ENCODE results near the gene TOM1. TPM values are rescaled to one million over a fixed set of nuclear protein-coding genes. Genes with fewer than 3 reads are reported as not detected.
A peak's percentile ranks its signal among the peaks of the same experiment; 100 is the strongest.

TOM1 gene
- total RNA-seq, 1 experiment from 2014 or later = 22.3 TPM

- H2BK15ac ChIP-seq (ENCODE audit: low read depth, low read length) = no peak overlapping the region
These were observed 7.7 kb downstream of the TOM1 start for GRCh38 chr22:35307372-35307771.

More at GRCh38 chr22:35307372-35307771, 7.7 kb downstream of the TOM1 start:
- Histone ChIP-seq H4K20me1 (ENCODE audit: control insufficient read depth, insufficient read depth, insufficient read length) (peaks cover 3% of the 10 kb centered on the region), H3K4ac (ENCODE audit: low read depth, low read length) (no peak overlapping the region), H4K91ac (ENCODE audit: insufficient read length, low read depth, low read length) (no peak overlapping the region), H2AFZ (ENCODE audit: low read length) (no peak overlapping the region), H3K14ac (ENCODE audit: insufficient read depth, low read length) (no peak overlapping the region), H2BK120ac (ENCODE audit: low read depth, low read length, poor library complexity, severe bottlenecking) (no peak overlapping the region), H3K23ac (ENCODE audit: insufficient read length, low read depth, low read length) (no peak overlapping the region), H2BK5ac (ENCODE audit: insufficient read length, low read length) (no peak overlapping the region), H3K27ac (ENCODE audit: insufficient read length, low read depth, low read length) (no peak overlapping the region), H3K18ac (ENCODE audit: insufficient read length, low read depth, low read length) (no peak overlapping the region), H4K8ac (replicated peaks; ENCODE audit: insufficient read length, low read depth, low read length) (no peak overlapping the region), H3K27me3 (ENCODE audit: insufficient read depth, low read length) (no peaks in the 10 kb centered on the region), H2AK5ac (ENCODE audit: insufficient read length, low read length) (no peak overlapping the region), H3K9me3 (ENCODE audit: control insufficient read depth, low read depth, low read length) (no peaks in the 10 kb centered on the region), H3K79me1 (ENCODE audit: insufficient read depth, low read depth, low read length, poor library complexity, severe bottlenecking) (no peaks in the 10 kb centered on the region), H3K9ac (ENCODE audit: extremely low read depth, insufficient read length, low read length) (no peak overlapping the region), H3K79me2 (ENCODE audit: insufficient read depth, low read length) (no peaks in the 10 kb centered on the region), H3K4me1 (ENCODE audit: insufficient read depth, low read length) (no peaks in the 10 kb centered on the region), H2BK12ac (ENCODE audit: insufficient read length, low read depth, low read length) (no peak overlapping the region), H3K4me2 (ENCODE audit: insufficient read depth, insufficient read length, low read length) (no peak overlapping the region), H4K5ac (ENCODE audit: insufficient read length, low read depth, low read length) (no peak overlapping the region), H3K56ac (ENCODE audit: insufficient read length, low read depth, low read length) (no peak overlapping the region), H2BK20ac (ENCODE audit: low read depth, low read length, poor library complexity, severe bottlenecking) (no peak overlapping the region), H3T11ph (ENCODE audit: low read length) (no peak overlapping the region), H3K23me2 (ENCODE audit: insufficient read length, low read depth, low read length, poor library complexity, severe bottlenecking) (no peaks in the 10 kb centered on the region)
- no CpG with 5 or more reads among the region's 9 CpGs for WGBS (ENCODE audit: extremely low coverage, insufficient read length, low lambda C conversion rate)
- no peak for TF ChIP-seq CTCF (conservative IDR thresholded peaks at IDR 0.05)
- peaks cover 16 to 18% of the 10 kb centered on the region in 2 experiments for H3K4me1 Mint-ChIP-seq
- no peak for DNase-seq
- H3K4me3 Mint-ChIP-seq = no peak overlapping the region
- H3K36me3 Mint-ChIP-seq (ENCODE audit: insufficient read depth in 1 of 3, low read depth in 3 of 3) = no peaks in the 10 kb centered on the region; a peak in 1 of 7 replicates
- peak overlapping the region in 2 of 3 experiments; percentile 64 to 90; a peak in 5 of 7 replicates for H3K27ac Mint-ChIP-seq
- no peaks in the 10 kb centered on the region for H3K9me3 Mint-ChIP-seq
- no peaks in the 10 kb centered on the region for H3K27me3 Mint-ChIP-seq (ENCODE audit: low read depth)
